HG03280 (cell line): ENCODE data around the gene ZNF506.
A peak's percentile ranks its signal among the peaks of the same experiment; 100 is the strongest.
"Not testable (repeated sequence)": the region's sequence is repeated elsewhere in the genome, so short reads cannot be mapped to it uniquely, and the experiment has no call there.

ENCODE experiments used
- ATAC-seq: cut with Tn5 transposase; IDR thresholded peaks from one replicate; pipeline ENCODE4 v1.9.1; 2021; ENCODE audit warnings: mild to moderate bottlenecking, moderate library complexity; ENCODE audit not compliant: unreplicated experiment

Gene ZNF506

DNA sequence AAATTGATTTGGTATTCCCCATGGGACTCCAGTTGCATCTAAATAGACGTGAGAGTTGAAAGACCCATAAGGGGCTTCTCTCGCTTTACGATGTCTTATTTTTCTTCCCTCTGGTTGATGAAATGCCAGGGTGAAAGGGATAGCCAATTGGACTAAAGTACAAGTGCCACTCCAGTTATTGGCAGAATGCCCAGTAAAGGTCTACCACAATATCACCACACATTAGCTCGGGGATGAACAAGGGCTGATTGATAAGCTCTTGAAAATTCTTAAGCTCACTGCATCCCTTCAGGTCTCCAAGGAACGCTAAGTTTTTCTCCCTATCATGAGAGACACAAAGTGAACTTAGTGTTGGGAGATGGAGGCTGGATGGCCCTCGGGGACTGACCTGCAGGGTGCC lies 39.8 kb downstream of the ZNF506 start:
- ATAC-seq = not testable (repeated sequence)

DNA sequence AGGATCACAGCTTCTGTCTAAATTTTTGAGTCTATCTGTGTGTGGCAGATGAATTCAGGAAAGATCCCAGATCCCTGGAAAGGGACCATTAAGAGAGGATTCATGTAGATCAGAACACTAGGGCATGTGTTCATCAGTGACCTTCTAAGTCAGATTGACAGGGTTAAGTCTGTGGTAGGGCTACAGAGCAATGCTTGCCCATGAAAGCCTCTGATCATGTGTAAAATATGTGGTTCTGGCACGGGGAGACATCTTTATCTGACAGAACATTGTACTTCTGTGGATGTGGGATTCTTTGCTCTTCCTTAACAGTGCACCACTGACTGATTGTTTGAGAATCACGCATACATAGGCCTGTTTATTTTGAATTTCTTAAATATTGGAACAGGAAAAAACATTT lies 42.9 kb downstream of the ZNF506 start:
- ATAC-seq = no peak

DNA sequence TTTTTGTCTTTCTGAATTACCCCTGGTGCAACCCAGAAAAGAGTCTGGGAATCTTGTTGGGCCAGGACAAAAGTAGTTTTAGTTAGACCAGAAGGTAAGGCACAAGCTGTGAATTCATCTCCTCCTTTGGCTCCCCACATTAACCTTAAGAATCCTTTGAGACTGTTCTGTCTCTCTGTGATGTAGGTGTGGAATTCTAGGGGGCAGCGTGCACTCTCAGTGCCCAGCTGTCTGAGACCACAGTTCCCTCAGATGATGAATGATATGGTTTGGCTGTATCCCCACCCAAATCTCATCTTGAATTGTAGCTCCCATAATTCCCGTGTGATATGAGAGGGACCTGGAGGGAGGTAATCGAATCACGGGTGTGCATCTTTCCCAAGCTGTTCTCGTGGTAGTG lies 43.9 kb downstream of the ZNF506 start:
- ATAC-seq = no peak

DNA sequence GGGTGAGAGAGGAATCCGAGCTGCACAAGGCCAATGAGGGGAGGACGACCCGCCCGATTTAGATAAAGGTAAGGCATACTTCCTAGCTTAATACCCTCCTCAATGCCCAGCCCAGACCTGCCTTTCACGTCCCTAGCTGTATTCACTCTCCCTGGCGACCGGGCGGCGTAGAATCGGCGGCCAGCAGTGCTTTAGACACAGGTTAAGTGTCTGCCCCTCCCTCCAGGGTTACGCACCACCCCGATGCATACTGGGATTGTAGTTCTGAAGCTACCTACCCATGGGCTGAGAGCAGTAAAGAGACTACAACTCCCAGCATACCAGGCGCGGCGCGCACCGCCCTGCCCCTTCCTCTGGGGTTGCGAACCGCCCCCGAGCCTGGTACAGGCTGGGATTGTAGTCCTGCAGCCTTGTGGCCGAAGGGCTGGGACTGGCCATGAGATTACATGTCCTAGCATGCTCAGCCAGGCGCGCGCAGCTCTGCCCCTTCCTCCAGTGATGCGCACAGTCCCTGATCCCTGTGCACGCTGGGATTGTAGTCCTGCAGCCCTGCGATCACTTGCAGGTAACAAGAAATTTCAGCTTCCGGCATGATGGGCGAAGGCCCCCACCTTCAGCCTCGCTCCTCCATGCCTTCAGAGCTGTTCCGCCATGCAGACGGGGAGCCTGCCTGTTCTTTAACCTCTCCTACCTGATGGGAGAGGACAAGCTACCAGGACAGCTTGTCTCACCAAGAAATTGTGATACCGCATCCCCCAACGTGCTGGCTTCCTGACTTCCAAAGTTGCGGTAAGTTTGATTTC lies 45.1 kb downstream of the ZNF506 start:
- ATAC-seq = peak; percentile 97

DNA sequence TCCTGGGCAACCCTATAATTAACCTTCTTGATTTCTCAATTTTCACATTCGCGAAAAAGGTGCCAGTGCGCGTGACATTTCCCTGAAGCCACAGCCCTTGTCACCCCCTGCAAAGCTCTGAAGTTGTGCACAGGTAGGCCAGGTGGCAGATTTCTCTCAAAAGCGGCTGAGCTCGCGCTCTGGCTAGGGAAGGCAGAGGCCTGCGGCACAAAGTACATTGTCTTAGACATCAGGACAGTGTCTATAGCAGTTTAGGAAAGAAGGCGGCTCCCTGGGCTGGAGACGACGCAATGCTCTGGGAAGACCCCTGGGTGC lies 45.7 kb downstream of the ZNF506 start:
- ATAC-seq = peak; percentile 3

DNA sequence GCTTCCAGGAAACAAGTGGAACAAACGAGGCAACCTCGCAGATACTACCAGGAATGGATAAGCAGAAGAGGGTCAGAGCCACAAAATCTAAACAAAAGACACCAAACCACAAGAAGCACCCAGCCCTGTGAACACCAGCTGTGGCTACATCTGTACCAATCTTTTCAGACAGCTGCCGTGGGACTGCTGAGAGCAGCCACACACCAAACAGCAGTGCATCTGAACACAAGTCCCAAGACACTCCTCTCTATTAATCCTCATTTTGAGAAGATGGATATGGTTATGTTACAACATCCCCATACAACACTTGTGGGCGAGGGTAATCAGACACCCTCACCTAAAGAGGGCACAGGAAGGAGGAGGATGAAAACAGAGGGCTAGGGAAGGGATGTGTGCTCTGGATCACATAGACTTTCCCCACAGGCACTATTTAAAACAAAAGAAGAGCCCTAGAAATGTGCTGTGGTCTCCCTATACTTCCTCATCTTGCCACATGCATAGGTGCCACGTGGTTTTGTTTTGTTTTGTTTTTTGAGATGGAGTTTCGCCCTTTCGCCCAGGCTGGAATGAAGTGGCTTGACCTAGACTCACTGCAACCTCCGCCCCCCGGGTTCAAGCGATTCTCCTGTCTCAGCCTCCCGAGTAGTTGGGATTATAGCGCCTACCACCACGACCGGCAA lies 47.1 kb downstream of the ZNF506 start:
- no peak for ATAC-seq

DNA sequence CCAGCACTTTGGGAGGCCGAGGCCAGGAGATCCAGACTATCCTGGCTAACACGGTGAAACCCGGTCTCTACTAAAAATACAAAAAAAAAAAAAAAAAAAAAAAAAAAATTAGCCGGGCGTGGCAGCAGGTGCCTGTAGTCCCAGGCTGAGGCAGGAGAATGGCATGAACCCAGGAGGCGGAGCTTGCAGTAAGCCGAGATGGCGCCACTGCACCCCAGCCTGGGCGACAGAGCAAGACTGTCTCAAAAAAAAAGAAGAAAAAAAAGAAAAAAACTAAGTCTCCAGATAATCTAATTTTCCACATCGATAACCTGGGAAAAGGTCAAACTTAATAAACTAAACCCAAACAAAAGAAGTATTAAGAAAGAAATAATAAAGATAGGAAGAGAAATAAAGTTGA lies 49.6 kb downstream of the ZNF506 start:
- not testable (repeated sequence) for ATAC-seq

DNA sequence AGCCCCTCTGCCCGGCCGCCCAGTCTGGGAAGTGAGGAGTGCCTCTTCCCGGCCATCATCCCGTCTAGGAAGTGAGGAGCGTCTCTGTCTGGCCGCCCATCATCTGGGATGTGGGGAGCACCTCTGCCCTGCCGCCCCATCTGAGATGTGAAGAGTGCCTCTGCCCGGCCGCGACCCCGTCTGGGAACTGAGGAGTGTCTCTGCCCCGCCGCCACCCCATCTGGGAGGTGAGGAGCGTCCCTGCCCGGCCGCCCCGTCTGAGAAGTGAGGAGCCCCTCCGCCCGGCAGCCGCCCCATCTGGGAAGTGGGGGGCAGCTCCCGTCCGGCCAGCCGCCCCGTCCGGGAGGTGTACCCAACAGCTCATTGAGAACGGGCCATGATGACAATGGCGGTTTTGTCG lies 51.6 kb downstream of the ZNF506 start:
- ATAC-seq = not testable (repeated sequence)

DNA sequence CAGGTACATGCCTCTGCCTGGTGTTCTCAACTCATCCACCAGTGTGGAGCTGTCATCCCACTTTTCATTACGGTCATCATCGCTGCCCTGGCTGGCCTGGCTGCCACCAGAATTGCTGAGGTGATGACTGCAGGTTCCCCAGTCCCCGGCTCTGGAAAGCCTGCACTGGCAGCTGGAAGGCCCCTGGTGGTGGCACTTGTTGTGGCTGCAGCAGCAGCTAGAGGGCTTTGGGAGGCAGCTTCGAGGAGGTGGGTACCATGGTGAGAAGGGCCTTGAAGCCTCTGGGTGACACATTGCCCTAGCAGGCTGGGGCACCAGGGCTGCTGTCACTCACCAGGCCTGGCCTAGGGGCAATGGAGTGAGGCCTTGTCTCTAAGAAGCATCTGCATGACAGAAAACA lies 63.4 kb downstream of the ZNF506 start:
- no peak for ATAC-seq

DNA sequence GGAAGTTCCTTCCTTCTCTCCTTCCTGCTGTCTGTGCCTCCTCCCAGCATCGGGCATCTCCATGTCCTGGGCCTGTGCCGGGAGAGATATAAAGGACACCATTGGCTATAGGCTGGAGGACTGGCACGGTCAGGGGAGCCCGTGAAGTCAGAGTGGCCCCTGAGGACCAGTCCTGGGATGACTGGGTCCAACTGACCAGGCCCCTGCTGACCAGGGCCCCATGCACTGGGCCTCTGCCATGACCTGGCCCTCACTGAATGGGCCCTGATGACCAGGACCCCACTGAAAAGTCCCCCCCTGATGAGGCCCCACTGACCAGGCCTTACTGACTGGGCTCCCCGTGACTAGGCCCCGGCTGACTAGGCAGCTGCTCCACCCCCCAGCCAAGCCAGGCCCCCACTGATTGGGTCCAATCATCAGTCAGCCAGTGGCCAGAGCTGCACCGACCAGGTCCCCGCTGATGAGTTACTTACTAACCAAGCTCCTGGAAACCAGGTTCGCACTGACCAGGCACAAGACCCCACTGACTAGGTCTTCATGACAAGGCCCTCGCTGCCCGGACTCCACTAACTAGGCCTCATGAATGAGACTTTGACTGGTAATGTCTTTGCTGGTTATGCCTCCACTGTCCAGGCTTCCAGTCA lies 68.7 kb downstream of the ZNF506 start:
- ATAC-seq = no peak

DNA sequence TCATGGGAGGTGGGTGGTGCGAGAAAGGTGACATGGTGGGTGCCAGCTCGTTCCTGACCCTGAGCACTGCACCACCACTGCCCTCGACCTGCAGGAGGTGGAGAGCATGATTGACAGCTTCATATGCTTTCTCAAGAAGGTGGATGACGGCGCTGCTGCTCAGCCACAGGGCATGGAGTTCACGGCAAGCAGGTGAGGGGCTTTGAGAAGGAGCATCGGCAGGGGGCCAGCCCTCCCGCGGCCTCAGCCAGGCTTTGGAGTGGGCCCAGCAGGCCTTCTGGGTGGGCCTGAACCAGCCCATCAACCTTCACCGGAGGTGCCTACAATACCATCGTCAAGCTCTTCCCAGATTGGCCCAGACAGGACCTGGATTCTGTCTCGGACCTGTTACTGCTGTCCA lies 69.7 kb downstream of the ZNF506 start:
- no peak for ATAC-seq

DNA sequence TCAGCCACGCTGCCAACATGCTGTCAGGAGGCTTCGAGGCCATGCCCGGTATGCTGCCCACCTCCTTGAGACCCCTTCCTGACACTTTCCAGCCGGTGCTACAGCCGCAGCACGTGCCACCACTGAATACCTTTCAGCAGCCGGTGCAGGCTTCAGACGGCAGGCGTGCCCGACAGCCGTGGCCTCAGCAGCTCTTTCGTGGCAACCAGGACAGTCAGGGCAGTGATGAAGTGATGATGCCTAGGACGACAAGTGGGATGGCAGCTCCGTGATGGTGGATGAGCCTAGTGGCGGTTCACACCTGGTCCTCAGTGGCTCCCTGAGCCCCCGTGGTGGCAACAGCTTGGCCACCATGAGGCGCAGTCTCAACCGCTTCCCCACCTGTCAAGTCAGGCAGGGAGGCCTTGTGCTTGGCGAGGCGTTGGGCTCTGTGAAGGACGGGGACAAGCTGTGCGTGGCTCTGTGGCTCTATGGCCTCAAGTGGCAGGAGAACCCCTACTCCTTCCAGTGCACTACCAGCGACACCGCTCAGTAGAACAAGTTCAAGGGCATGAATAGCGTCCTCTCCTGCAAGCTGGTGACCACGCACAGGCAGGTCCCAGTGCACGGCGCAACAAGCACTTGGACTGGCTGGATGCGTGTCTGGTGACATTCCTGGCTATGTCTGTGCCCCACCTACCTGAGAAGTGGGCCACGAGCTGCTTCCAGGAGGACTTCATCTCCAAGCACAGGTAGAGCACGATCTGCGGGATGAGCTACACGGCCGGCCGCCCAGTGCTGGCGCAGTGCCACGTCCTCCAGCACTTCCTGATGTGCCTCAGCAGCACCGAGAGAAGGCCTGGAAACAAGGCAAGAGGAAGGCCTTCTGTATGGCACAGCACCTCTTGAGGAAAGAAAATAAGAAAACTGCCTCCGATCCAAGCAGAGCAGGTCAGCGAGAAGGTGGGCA lies 70.4 kb downstream of the ZNF506 start:
- no peak for ATAC-seq

DNA sequence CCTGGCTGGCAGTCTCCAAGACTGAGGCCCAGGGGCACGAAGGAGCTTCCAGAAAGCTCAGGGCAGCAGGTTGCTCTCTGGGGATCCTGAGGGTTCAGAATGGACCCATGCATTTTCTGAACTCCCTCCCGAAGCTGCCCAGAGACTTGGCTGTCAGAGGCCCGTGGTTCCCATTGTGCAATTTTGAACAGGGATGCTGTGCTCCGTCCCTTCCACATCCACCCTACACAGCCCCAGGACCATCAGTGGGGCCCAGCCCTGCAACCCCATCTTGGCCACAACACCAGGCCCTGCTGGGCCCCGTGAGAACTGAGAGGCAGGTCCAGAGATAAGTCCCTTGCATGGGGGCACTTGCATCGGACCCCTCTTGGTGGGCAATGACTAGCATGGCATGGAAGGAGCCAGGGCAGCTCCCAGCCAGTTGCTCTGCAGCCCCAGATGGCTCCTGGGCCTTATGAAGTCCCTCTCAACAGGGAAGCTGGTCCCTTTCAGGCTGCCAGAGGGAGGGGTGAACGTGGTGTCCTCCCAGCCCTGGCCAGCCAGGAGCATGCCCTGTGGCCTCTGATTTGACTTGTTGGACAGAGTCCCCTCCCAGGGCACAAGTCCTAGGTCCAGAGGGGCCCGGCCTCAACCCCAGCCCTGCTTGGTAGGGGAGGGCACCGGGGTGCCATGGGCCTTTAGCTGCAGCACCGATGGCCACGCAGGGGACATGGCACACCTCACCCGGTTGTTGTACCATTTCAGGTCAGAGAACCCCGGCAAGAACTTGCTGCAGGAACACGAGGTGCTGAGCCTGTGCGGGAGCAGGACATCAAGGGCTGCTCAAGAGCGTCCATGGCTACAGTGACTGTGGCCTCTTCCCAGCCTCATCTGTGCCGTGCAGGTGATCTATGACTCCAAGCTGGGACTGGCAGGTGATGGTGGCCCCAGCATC lies 71.4 kb downstream of the ZNF506 start:
- ATAC-seq = no peak

DNA sequence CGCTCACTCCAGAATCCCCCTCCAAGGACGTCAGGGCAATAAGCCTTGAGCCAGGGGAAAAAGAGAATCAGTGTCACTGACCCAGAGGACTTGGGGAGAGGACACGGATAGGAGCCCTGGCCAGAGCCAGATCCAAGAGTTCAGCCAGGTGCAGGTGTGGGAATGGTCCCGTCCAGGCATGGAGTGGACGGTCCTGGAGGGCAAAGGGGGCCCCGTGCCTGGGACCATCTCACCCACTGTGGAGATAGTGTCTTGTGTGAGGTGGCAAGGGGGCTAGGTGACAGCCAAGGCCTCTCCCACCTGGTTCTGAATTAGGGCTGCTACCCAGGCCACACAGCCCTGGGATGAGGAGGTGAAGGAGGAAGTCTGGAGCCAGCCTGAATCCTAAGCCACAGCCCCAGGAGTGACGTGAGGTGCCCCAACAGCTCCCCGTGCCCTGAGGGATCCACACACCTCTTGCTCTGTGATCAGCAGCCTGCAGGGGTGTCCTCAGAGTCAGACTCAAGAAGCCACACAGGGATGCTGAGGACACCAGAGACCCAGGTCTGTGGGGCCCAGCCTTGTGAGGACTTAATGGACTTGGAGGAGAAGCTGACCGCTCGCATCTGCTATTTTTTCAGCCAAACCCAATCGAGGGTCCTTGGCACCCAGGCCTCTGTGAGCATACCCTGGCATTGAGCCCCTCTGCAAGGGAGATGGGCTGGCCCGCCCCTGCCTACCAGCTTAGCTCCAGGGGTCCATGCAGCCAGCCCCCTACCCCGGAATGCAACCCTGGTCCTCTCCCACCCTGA lies 72.2 kb downstream of the ZNF506 start:
- no peak for ATAC-seq

DNA sequence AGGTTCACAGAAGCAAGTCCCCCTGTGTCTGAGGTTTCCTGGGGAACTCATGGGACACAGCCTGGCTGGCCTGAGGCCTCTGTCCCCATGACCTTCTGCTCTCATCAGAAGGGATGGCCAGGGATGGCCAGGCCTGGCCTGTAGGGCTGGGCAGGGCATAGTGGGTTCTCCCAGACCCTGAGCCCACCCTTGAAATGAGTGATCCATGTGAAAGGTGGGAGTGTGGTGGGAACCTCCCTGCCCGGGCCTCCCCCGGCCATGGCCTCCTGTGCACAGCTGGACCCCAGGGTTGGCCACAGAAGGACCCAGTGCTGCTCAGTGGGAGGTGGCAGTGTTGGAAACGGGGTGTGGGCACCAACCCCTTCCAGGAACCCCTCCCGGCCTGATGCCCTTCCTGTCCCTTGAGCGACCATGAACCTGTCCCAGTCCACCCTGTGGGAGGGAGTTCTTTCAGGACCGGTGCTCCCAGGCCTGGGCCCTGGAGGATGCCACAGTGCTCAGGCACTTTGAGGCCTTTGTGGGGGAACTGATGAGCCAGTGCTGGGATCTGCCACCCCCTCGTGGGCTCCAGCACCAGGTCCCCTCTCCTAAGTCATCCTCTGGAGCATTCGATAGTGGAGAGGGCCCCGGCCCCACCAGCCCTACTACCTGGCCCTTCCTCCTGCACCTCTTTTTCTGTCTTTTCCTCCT lies 73.2 kb downstream of the ZNF506 start:
- ATAC-seq = no peak

DNA sequence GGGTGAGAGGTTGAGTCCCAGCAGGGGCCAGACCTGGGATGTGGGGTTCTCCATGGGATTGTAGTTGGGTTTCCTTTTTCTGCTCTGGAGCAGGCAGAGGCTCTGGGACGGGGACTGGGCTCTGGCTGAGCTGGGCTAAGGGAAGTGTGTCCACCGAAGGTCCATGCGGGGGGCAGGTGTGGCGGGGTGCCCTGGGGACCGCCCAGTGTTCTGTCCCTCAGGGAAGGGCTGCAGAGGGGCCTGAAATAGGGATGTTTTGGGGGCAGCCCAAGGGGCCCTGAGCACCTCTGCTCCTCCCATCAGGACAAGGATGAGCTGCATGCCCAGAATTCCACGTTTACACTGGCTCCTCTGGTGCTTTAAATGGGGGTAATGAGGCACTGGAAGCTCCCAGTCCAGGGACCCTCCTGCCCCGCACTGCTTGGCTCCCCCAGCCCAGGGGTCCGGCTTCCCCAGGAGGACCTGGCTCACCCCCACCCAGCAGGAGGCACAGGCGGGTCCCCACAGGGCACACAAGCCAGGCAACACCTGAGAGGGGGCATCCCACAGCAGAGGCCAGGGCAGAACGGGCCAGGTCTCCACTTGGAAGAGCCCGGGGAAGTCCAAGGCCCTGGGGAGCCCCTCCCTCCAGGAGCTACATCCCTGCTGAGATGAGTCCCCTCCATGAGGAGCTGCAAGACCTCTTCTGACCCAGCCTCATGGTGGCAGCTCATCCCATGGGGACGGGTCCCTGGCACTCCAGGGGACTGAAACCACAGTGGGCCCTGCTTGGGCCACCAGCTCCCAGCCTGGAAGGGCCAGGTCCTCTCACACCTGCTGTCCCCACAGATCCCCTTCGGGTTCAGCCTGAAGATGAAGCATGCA lies 74.0 kb downstream of the ZNF506 start:
- no peak for ATAC-seq

DNA sequence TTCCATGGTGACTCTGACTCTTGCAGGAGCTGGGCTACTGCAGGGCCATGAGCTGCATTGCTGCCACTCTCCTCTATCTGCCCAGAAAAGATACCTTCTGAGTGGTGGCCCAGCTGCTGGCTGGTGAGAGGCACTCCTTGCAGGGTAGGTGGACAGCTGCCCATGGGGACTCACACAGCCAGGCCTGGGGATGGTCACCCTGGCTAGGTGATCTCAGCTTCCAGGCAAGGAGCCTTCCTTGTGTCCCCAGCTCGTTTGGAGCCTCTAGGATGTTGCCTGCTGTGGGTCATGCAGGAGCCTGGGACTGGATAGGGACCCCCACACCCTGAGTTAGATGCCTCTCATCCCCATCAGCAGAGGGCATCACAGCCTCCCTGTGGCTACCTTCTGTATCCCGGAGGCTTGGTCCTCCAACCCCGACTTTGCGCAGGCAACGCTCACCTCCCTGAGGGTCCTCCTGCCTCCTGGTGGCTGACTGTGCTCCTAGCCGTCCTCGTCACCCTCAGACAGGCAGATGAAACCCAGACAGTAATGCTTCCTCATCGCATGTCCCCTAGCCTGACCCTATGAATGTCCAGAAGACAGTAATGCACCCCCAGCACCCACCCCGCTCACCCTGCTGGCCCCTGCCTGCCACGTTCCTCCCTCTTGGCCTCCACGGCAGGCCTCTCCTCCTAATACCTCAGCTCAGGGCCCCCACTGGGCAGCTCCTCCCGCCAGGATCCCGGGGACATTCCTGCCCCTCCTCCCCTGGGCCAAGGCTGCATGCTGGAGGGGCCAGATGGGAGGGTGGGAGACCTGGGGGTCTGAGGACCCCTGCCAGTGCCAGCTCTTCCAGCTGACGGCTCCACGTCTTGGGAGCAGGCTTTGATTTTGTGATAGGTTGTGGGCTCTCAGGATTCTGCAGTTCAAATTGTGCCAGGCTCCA lies 75.0 kb downstream of the ZNF506 start:
- no peak for ATAC-seq
